Body of pancreas (tissue), 4 donors: ENCODE measurements around the gene WT1.

ENCODE experiments used
- CTCF ChIP-seq, 7 experiments: fragments of 450-650 bp in 4 of 7; fragments of 200-600 bp in 3 of 7; sonication (generic) in 3 of 7; IDR thresholded peaks; one replicate each; pipeline ENCODE4 v1.5.1; 2016 to 2019; ENCODE audit warnings: antibody characterized with exemption in 7 of 7
- POLR2A ChIP-seq, 3 donors: fragments of 450-650 bp; IDR thresholded peaks; one replicate each; pipeline ENCODE4 v1.6.1; 2016; ENCODE audit warnings: antibody characterized with exemption in 3 of 3, mild to moderate bottlenecking in 2 of 3

GRCh38 chr11:32420937-32421901 lies 14.1 kb downstream of the WT1 start:
- TF ChIP-seq CTCF (IDR thresholded peaks at IDR 0.05) (no peak), POLR2A (IDR thresholded peaks at IDR 0.05) (no peak)
